ENCODE results near the gene ELMO3.

The ELMO3 gene

DNA sequence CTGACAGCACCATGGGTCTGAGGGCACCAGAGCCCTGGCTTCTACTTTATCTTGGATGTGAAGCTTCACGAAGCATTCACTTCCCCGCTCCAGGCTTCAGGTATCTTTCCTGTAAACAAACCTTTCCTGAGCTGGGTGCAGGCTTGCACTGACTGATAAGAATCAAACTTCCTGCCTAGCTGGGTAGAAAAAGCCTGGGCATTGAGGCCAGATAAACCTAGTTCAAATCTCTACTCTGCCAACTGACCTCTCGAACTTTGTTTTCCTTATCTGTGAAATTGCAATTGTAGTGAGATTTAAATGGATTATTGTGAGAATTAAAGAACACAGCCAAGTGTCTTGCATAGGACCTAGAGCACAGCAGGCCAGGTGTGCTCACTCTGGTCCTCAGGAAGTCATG, 25.1 kb downstream of the ELMO3 start:
- Histone ChIP-seq H2BK5ac (ENCODE audit: low read length) (no peak overlapping the region), H2BK15ac (replicated peaks; ENCODE audit: low read depth) (no peak overlapping the region), H3K18ac (ENCODE audit: low read length) (no peak overlapping the region), H3K79me2 (ENCODE audit: control insufficient read depth, insufficient read depth, low read length) (peaks cover 13% of the 10 kb centered on the region), H3K4me1 (ENCODE audit: control insufficient read depth, low read depth, low read length) (peaks cover 2% of the 10 kb centered on the region), H3K36me3 (ENCODE audit: control insufficient read depth, insufficient read depth, low read length) (peaks cover 2% of the 10 kb centered on the region), H3K4me2 (ENCODE audit: low read length) (no peak overlapping the region), H2BK120ac (ENCODE audit: low read depth, low read length) (no peak overlapping the region), H4K8ac (ENCODE audit: low read depth, low read length) (no peak overlapping the region), H3K27ac (ENCODE audit: low read depth, low read length) (no peak overlapping the region), H3K23ac (ENCODE audit: low read length) (no peak overlapping the region), H3K9ac (ENCODE audit: low read length) (no peak overlapping the region), H3K79me1 (ENCODE audit: low read length) (peaks cover 15% of the 10 kb centered on the region), H3K56ac (ENCODE audit: low read length) (no peak overlapping the region), H3K4me3 (ENCODE audit: low read length) (no peak overlapping the region), H3K4ac (ENCODE audit: low read depth, low read length) (no peak overlapping the region), H3K27me3 (ENCODE audit: insufficient read depth, low read length, poor library complexity) (no peaks in the 10 kb centered on the region), H2AK5ac (ENCODE audit: low read length) (no peak overlapping the region), H4K5ac (ENCODE audit: low read length) (no peak overlapping the region)
- no CpG with 5 or more reads among the region's 3 CpGs for WGBS (ENCODE audit: extremely low coverage, insufficient coverage, low lambda C conversion rate)
- peak; percentile 19 for DNase-seq

DNA sequence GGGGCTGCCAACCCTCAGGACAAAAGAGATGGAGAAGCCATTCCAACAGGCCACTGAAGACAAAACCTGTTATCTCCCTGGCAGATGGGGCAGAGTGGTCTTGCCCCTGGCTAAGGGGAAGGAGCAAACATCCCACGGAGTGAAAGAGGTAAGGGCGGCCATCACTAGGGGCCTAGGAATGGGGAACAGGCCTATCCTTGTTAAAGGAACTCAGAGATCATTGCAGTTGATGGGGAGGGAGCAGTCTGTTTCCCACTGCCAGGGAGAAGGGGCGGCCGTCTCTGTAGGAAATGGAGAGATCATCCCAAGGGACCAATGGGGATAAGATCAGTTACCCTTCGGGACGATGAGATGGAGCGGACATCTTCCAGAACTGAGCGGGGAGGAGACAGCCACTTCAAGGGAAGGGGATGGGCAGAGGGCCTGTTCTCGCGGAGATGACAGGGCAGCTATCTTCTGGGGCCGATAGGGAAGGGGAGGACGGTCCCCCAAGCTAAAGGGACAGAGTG, 27.4 kb downstream of the ELMO3 start:
- Histone ChIP-seq H3K4me3 (ENCODE audit: low read length) (peak overlapping the region; percentile 16), H3K4ac (ENCODE audit: low read depth, low read length) (no peak overlapping the region), H3K18ac (ENCODE audit: low read length) (no peak overlapping the region), H3K79me2 (ENCODE audit: control insufficient read depth, insufficient read depth, low read length) (peaks cover 13% of the 10 kb centered on the region), H4K5ac (ENCODE audit: low read length) (no peak overlapping the region), H2BK5ac (ENCODE audit: low read length) (no peak overlapping the region), H2BK120ac (ENCODE audit: low read depth, low read length) (no peak overlapping the region), H4K8ac (ENCODE audit: low read depth, low read length) (no peak overlapping the region), H3K23ac (ENCODE audit: low read length) (no peak overlapping the region), H3K56ac (ENCODE audit: low read length) (peak overlapping the region; percentile 70), H3K27ac (ENCODE audit: low read depth, low read length) (no peak overlapping the region), H2AK5ac (ENCODE audit: low read length) (no peak overlapping the region), H3K4me1 (ENCODE audit: control insufficient read depth, low read depth, low read length) (peaks cover 2% of the 10 kb centered on the region), H3K4me2 (ENCODE audit: low read length) (peak overlapping the region; percentile 67), H3K79me1 (ENCODE audit: low read length) (peaks cover 15% of the 10 kb centered on the region), H3K36me3 (ENCODE audit: control insufficient read depth, insufficient read depth, low read length) (peaks cover 16% of the 10 kb centered on the region), H2BK15ac (replicated peaks; ENCODE audit: low read depth) (no peak overlapping the region), H3K27me3 (ENCODE audit: insufficient read depth, low read length, poor library complexity) (no peaks in the 10 kb centered on the region), H3K9ac (ENCODE audit: low read length) (peak overlapping the region; percentile 50)
- no CpG with 5 or more reads among the region's 12 CpGs for WGBS (ENCODE audit: extremely low coverage, insufficient coverage, low lambda C conversion rate)
- DNase-seq: no peak

- Histone ChIP-seq H3K56ac (ENCODE audit: low read length) (peak within 1 kb of the TSS; percentile 96), H3K79me1 (ENCODE audit: low read length) (peaks cover 15% of the 10 kb centered on the region), H2BK15ac (replicated peaks; ENCODE audit: low read depth) (no peak within 1 kb of the TSS), H3K4ac (ENCODE audit: low read depth, low read length) (no peak within 1 kb of the TSS), H3K9ac (ENCODE audit: low read length) (peak within 1 kb of the TSS; percentile 97), H3K4me2 (ENCODE audit: low read length) (peak within 1 kb of the TSS; percentile 99), H3K18ac (ENCODE audit: low read length) (no peak within 1 kb of the TSS), H3K27me3 (ENCODE audit: insufficient read depth, low read length, poor library complexity) (no peaks in the 10 kb centered on the region), H3K4me3 (ENCODE audit: low read length) (peak within 1 kb of the TSS; percentile 100), H3K4me1 (ENCODE audit: control insufficient read depth, low read depth, low read length) (peaks cover 2% of the 10 kb centered on the region), H2BK5ac (ENCODE audit: low read length) (no peak within 1 kb of the TSS), H3K79me2 (ENCODE audit: control insufficient read depth, insufficient read depth, low read length) (peaks cover 13% of the 10 kb centered on the region), H3K27ac (ENCODE audit: low read depth, low read length) (no peak within 1 kb of the TSS), H4K8ac (ENCODE audit: low read depth, low read length) (no peak within 1 kb of the TSS), H4K5ac (ENCODE audit: low read length) (no peak within 1 kb of the TSS), H2BK120ac (ENCODE audit: low read depth, low read length) (no peak within 1 kb of the TSS), H2AK5ac (ENCODE audit: low read length) (no peak within 1 kb of the TSS), H3K36me3 (ENCODE audit: control insufficient read depth, insufficient read depth, low read length) (peaks cover 19% of the 10 kb centered on the region), H3K23ac (ENCODE audit: low read length) (no peak within 1 kb of the TSS)
- DNase-seq: peak; percentile 100
- WGBS (ENCODE audit: extremely low coverage, insufficient coverage, low lambda C conversion rate): no CpG with 5 or more reads among the region's 46 CpGs
Observed at GRCh38 chr16:67226804-67227566, 28.1 kb downstream of the ELMO3 start, which contains the start of gene TMEM208. TMEM208 (plus strand) TSS chr16:67227130; CDS start chr16:67227219, 89 bp downstream.

DNA sequence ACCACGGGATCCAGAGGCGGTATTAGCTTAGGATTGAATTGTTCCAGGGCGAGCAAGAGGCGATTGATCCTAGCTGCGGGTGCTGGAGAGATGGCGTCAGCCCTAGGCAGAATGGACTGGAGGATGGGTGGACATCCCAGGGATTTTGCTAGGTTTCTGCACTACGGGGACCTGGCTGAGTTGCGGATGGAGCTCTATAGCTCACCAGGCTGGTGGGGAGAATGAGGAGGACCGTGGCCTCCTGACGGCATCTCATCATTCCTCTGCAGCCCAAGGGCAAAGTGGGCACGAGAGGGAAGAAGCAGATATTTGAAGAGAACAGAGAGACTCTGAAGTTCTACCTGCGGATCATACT, 28.6 kb downstream of the ELMO3 start:
- WGBS (ENCODE audit: extremely low coverage, insufficient coverage, low lambda C conversion rate): no CpG with 5 or more reads among the region's 12 CpGs
- no peak overlapping the region for H4K8ac ChIP-seq (ENCODE audit: low read depth, low read length)

GRCh38 chr16:67228034-67228785, 29.3 kb downstream of the ELMO3 start:
- H3K4me2 ChIP-seq (ENCODE audit: low read length): peak overlapping the region; percentile 99
- peaks cover 2% of the 10 kb centered on the region for H3K4me1 ChIP-seq (ENCODE audit: control insufficient read depth, low read depth, low read length)
- H3K9ac ChIP-seq (ENCODE audit: low read length): peak overlapping the region; percentile 97
- no peak overlapping the region for H3K27ac ChIP-seq (ENCODE audit: low read depth, low read length)
- H2AK5ac ChIP-seq (ENCODE audit: low read length): no peak overlapping the region
- H3K23ac ChIP-seq (ENCODE audit: low read length): no peak overlapping the region
- H3K4me3 ChIP-seq (ENCODE audit: low read length): no peak overlapping the region
- no peak overlapping the region for H3K18ac ChIP-seq (ENCODE audit: low read length)
- no peak overlapping the region for H3K4ac ChIP-seq (ENCODE audit: low read depth, low read length)
- H4K8ac ChIP-seq (ENCODE audit: low read depth, low read length): no peak overlapping the region
- DNase-seq: no peak
- H3K56ac ChIP-seq (ENCODE audit: low read length): no peak overlapping the region
- WGBS (ENCODE audit: extremely low coverage, insufficient coverage, low lambda C conversion rate): no CpG with 5 or more reads among the region's 9 CpGs
- no peaks in the 10 kb centered on the region for H3K27me3 ChIP-seq (ENCODE audit: insufficient read depth, low read length, poor library complexity)
- no peak overlapping the region for H2BK5ac ChIP-seq (ENCODE audit: low read length)
- peaks cover 15% of the 10 kb centered on the region for H3K79me1 ChIP-seq (ENCODE audit: low read length)
- no peak overlapping the region for H4K5ac ChIP-seq (ENCODE audit: low read length)
- no peak overlapping the region for H2BK15ac ChIP-seq (replicated peaks; ENCODE audit: low read depth)
- H3K79me2 ChIP-seq (ENCODE audit: control insufficient read depth, insufficient read depth, low read length): peaks cover 13% of the 10 kb centered on the region
- peaks cover 19% of the 10 kb centered on the region for H3K36me3 ChIP-seq (ENCODE audit: control insufficient read depth, insufficient read depth, low read length)
- no peak overlapping the region for H2BK120ac ChIP-seq (ENCODE audit: low read depth, low read length)

More for the DNA sequence above, 28.6 kb downstream of the ELMO3 start:
- Histone ChIP-seq H2BK5ac (ENCODE audit: low read length) (no peak overlapping the region), H2BK15ac (replicated peaks; ENCODE audit: low read depth) (no peak overlapping the region), H3K36me3 (ENCODE audit: control insufficient read depth, insufficient read depth, low read length) (peaks cover 19% of the 10 kb centered on the region), H2AK5ac (ENCODE audit: low read length) (no peak overlapping the region), H3K27me3 (ENCODE audit: insufficient read depth, low read length, poor library complexity) (no peaks in the 10 kb centered on the region), H3K4ac (ENCODE audit: low read depth, low read length) (no peak overlapping the region), H3K79me1 (ENCODE audit: low read length) (peaks cover 15% of the 10 kb centered on the region), H3K56ac (ENCODE audit: low read length) (peak overlapping the region; percentile 96), H2BK120ac (ENCODE audit: low read depth, low read length) (no peak overlapping the region), H3K4me2 (ENCODE audit: low read length) (peak overlapping the region; percentile 99), H3K4me1 (ENCODE audit: control insufficient read depth, low read depth, low read length) (peaks cover 2% of the 10 kb centered on the region), H3K23ac (ENCODE audit: low read length) (no peak overlapping the region), H3K27ac (ENCODE audit: low read depth, low read length) (no peak overlapping the region), H4K5ac (ENCODE audit: low read length) (no peak overlapping the region), H3K9ac (ENCODE audit: low read length) (peak overlapping the region; percentile 97), H3K4me3 (ENCODE audit: low read length) (peak overlapping the region; percentile 100), H3K79me2 (ENCODE audit: control insufficient read depth, insufficient read depth, low read length) (peaks cover 13% of the 10 kb centered on the region), H3K18ac (ENCODE audit: low read length) (no peak overlapping the region)
- no peak for DNase-seq
